Stimulated activated CD8-positive, alpha-beta memory T cell treated with anti-CD3 and anti-CD28 coated beads, Interleukin-7, amount 100 ng/mL, for 1 hour (primary cell): ENCODE data around the gene RASD1.

Experiments used
- DNase-seq, 2 donors: peaks; one replicate each; pipeline ENCODE4 v3.0.0-alpha.2; 2020; ENCODE audit warnings: low read depth in 2 of 2

RASD1 gene, protein sequence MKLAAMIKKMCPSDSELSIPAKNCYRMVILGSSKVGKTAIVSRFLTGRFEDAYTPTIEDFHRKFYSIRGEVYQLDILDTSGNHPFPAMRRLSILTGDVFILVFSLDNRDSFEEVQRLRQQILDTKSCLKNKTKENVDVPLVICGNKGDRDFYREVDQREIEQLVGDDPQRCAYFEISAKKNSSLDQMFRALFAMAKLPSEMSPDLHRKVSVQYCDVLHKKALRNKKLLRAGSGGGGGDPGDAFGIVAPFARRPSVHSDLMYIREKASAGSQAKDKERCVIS

DNA sequence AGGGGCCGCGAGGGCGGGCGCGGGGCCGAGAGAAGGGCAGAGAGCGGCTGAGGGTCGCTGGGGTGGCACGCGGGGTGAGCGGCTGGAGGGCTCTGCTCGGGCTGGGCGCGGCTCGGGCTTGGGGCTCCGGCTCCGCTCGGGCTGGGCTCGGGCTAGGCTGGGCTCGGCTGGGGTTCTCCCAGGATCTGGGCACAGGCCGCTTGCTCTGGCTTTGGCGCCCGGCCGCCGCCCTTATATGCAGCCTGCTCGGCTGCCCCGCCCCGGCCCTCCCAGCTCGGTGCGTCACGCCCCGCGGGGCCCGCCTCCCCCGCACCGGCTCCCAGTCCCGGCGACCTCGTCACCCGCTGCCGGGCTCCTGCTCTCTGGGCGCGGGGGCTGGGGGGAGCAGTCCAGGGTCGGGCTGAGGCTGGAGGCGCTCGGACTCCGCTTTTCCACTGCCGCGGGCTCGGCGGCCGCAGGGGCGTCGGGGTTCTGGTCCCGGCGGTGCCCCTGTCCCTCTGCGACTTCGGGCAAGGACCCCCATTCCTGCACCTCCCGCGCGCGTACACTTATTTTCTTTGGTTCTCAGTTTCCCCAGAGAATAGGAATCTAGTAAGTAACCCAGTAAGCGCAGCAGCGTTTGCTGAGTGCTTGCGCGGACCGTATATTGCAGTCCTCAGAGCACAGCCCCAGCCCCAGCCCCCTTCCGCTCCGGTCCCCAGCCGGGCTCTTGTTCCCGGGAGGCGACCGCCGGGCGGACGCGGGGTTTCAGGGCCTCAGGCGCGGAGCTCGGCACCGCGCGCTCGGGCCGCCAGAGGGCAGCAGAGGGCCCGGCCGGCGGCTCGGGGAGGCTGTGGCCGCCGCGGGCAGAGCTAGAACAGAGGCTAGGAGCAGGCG lies at the start of gene RASD1:
RASD1 (minus strand) TSS at position 207 of the 876 bp plus-strand sequence. CDS start 214 bp downstream, outside the sequence.
- peak; percentile 52 to 61 for DNase-seq

DNA sequence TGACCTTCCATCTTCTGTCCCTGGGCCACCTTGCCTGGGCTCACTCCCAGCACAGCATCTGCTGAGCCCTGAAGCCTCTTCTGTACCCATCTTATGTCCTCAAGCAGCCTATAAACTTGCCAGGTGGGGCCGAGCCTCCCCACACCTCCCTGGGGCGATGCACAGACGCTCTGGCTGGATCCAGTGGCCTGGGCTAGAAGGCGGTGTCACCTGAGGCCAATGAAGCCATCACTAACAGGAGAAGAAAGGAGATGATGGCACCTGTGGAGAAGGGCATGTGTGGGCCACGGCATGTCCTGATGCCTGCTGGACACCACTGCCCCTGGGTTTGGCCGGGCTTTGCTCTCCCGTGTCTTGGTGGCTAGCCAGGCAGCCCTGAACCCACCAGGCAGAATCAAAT lies 49.8 kb upstream of the RASD1 start:
- DNase-seq, result no peak

DNA sequence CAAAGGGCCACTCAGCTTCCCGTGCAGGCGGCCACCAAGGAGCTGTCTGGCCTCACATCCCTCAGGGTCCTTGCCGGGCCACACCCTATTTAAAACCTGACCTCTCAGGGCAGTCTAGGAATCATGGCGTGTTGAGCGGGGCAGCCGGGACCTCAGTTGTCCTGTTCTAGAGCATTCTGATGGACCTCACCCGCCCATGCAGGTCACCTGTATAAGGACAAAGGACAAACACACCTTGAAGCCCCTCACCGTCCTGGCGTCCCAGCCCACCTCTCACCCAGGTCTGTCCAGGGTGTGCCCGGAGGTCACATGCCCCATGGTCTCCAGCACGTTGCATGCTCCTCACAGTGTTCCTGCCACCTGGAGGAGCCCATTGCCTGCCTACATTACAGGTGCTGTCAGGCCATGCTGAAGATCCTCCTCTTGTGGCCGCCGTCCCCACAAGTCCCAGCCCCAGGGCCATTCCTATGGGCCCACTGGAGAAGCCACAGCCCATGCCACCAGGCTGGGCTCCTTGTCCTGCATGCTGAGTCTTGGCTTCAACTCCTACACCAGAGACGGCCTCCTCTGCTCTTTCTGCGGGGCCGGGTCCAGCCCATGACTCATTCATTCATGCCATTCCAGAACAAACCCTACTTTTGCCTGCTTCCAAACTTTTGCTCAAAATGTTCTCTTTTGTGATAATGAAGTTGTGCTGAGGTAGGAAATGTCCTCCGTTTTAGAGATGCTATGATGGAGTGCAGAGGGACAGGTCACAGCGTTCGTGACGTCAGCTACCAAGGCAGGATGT lies 49.0 kb upstream of the RASD1 start:
- DNase-seq, result no peak

DNA sequence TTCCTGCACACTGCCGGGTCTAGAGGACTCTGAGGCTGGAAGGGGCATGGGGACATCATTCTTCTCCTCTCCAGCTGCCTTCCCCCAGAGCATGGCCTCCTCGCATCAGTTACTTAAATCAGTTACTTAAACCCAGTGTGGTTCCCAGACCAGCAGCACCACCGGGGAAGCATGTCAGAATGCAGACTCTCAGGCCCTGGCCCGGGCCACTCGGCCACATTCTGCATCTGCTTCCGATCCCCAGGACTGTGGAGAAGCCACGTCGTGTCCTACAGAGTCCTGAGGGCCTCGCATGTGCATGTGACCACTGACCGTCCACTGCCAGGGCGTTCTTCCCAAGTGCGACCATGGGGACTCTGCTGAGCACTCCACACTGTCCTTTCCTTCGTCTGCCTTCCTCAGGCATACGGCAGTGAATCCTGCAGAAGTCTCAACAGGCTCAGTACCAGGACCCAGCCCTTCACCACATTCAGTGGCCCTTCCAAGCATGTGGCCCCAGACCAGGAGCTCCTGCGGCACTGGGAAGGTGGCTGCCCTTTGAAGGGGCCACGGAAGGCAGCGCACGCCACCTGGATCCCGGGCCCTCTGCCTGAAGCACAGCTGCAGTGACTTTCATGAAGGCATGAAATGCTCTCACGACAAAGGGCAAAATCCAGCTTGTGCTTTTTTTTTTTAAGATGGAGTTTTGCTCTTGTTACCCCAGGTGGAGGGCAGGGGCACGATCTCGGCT lies 46.9 kb upstream of the RASD1 start:
- DNase-seq, result no peak

DNA sequence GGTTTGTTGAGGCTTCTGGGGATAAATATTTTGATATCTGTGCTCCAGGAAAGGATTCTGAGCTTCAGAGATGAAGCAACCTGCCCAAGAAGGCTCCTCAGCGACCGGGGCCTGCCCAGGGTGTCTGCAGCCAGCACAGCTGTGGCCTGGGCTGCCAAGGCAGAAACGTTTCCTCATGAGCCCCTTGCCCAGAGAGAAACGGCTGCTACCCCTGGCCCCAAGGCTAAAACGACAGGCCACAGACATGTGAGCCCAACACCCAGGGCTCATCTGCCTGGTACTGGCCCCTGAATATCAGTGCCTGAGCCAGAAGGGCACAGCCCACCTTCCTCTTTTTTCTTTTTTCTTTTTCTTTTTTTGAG lies 45.4 kb upstream of the RASD1 start:
- DNase-seq, result no peak

DNA sequence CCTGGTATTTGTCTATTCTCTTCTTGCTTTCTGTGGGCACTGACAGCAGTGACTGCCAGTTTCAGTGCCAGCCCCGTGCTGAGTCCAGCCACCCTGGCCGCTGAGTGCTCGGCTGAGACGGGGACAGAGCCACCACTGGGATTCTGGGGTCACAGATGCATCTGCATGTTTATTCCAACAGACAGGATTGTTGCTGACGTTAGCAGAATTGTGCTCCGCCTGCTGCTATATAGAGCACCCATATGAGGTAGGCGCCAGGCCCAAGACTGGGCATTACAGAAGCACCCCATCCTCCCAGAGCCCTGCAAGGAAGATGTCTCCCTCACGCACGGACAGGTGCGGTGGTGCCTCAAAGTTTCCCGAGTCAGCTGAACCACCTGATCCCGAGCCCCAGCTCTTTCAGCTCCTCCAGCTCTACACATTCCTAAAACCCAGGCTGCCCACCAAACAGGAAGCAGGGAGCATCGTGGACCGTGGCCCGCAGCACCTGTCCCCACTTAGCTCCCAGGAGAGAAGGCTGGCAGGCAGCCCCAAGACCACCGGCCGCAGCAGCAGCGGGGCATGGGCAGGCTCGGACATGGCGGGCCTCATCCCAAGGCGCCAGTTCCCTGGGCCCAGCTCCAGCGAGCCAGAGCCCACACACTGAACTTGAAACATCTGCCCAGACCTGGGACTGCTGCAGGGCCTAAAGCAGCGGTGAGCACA lies 44.9 kb upstream of the RASD1 start:
- DNase-seq, result no peak

DNA sequence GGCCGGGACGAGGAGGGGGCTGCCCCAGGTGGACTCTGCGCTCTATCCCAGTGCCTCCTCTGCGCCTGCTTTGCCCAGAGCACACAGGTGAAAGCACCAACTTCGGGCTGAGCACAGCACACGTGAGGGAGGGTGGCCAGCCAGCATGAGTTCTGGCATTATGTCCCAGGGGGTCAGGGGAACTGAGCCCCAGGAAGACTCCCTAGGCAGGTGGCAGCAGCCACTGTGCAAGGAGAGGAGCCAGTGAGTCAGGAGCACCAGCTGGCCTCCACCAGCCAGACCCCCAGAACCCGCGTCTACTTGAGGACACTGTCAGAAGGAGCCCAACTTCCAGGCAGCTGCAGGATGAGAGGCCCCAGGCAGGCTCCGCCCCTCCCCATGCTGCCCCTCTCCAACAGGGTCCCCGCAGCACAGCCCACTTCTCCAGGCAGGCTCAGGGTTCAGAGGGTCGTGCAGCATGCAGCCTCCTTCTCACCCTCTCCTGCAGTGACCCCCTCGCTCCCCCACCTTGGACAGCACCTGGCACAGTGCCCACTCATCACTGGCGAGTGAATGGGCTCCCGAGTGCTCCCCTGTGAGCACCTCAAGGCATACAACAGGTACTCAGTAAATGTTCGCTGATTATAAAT lies 44.2 kb upstream of the RASD1 start:
- no peak for DNase-seq

DNA sequence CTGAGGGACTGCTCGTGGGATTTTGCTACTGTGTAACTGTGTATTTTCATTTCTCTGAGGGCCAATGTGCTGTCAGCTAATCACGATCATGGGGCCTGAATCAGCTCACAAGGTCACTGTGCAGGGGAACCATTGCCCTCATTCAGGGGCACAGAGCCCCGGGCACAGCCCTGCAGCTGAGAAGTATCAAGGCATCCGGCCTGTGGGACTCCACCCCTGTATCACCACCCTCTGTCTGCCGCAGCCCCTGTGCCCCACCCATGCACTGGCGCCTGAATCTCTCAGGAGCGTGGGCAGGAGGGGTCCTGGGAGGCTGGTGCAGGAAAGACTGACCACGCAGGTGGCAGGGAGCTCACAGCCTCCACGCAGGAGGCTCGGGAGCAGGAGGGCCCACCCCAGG lies 43.4 kb upstream of the RASD1 start:
- DNase-seq, result no peak

DNA sequence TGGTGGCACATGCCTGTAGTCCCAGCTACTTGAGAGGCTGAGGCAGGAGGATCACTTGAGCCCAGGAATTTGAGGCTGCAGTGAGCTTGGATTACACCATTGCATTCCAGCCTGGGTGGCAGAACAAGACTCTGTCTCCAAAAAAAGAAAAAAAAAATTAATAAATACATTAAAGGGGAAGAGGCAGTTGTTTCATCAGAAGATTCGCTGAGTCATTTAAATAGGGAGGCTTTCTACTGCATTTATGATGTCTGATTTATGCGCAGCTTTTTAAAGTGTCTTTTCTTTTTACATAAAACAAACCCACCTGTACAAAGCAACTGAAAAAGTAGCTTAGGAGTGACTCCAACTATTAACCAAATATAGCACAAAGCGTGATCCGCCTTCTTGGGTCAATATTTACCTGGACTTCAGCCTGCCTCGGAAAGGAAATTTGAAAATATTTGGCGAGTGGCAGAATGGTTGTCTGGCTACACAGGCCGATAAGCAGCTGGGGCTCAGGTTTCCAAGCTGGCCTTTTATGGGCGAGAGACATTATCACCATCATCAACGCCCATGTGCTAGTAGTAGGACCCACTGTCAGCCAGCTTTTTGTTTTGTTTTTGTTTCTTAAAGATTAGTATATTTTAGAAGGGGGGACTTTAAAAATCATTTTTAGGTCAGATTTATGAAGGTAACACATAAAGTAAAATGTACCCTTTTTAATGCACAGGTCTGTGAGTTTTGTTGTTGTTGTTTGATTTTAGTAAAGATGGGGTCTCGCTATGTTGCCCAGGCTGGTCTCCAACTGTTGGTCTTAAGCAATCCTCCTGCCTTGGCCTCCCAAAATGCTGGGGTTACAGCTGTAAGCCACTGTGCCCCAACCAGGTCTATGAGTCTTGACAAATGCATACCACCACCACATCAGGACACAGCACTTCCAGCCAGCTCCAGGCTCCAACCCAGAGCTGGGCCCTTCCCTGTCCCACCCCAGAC lies 42.5 kb upstream of the RASD1 start:
- no peak for DNase-seq

DNA sequence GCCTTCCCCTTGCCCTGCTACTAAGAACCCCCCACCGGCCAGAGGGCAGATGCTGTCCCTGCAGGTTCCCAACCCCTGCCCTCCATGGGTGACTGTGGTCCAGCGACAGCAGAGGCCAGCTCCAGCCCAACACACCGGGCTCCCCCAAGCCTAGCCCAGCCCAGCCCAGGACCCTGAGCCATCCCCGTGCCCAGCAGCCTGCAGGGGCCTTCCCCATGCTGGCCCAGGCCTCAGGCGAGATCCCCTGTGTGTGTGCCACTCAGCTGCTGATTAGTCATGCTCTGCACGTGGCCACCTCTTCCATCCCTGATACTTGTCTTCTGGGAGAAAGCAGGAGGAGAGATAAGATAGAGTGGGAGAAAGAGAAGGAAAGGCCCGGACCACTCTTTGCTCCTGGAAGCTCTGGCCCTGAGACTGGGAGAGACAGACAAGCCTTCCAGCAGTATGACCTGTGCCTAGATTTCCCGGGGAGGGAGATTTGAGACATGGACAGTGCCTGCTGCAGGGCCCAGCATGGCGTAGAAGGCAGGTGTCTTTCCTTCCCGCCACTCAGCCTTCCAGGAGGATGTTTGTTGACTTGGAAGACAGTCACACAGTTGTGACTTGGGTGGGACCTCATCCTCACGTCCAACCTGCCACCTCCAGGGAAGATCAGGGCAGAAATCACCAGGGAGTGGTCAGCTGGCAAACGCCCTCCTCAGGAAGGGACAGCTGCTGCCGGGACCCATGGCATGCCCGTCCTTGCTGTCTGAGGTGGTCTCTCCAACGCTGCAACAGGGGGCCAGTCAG lies 41.3 kb upstream of the RASD1 start:
- DNase-seq, result no peak

DNA sequence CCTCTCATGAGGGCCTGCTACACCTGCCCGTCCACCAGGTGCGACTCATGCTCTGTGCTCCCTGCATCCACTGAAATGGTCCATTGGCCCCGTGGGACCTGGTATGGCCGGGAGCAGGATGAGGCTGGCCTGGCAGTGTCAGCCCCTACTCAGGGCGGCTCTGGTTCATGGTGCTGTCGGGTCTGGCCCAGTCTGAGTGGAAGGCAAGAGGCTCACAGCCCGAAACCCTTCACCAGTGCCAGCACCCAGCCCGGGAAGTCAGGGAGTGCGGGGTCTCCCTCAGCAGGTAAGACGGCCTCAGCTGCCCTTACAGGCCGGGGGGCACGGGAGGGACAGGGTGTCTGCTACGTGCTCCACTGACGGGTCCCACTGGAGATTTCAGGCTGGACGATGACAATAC lies 40.5 kb upstream of the RASD1 start:
- DNase-seq, result no peak

DNA sequence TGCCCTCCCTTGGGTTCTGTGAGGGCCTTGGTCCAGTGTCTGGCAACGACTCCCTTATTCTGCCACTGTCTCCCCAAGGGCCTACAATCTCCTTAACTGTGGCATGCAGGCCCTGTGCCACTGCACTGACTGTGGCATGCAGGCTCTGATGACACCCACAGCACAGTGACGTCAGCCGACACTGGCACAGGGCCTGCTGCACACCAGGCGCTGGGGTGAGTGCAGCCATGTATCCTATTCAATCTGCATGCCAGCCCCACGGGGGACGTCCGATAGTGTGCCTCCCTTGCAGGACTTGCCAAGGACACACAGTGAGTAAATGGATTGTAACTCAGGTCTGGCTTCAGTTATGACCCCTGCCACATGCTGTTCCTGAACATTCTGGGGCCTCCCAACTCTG lies 39.8 kb upstream of the RASD1 start:
- no peak for DNase-seq

DNA sequence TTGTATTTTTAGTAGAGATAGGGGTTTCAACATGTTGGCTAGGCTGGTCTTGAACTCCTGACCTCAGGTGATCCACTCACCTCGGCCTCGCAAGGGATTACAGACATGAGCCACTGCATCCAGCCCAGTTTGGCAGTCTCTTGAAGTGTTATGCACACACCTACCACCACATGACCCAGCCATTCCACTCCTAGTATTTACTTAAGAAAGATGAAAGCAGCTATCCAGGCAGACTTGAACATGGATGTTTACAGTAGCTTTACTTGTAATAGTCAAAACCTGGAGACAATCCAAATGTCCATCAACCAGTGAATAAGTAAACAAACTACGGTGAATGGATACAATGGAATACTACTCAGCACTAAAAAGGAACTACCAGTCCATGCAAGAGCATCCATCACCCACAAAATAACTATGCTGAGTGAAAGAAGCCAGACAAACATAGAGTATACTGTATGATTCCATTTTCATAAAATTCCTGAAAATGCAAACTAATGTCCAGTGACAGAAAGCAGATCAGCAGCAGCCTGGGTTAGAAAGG lies 37.8 kb upstream of the RASD1 start:
- DNase-seq, result no peak

DNA sequence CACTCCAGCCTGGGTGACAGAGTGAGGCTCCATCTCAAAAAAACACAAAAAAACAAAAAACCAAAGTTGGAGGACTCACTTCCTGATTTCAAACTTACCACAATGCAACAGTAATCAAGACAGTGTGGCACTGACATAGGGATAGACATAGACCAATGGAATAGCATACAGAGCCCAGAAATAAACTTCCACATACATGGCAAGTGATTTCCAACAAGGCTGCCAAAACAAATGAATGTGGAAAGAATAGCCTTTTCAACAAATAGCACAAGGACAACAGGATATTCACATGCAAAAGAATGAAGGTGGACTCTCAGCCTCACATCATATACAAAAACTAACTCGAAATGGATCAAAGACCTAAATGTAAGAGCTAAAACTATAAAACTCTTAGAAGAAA lies 36.8 kb upstream of the RASD1 start:
- no peak for DNase-seq

DNA sequence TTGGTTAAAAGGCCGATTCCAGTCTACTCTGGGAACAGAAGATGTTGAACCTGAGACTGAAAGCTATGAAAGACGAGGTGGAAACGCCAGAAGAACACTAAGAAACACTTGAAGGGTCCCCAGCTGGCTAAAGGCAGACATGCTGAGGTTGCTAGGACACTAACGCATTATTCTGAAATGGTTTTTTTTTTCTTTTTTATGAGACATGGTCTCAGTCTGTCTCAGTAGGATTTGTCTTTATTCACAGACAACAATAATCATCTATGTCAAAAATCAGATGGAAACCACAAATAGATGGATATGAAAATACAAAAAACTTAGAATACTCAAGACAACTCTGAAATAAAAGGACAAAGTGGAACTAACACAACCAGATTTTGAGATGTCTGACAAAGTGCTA lies 35.0 kb upstream of the RASD1 start:
- no peak for DNase-seq

DNA sequence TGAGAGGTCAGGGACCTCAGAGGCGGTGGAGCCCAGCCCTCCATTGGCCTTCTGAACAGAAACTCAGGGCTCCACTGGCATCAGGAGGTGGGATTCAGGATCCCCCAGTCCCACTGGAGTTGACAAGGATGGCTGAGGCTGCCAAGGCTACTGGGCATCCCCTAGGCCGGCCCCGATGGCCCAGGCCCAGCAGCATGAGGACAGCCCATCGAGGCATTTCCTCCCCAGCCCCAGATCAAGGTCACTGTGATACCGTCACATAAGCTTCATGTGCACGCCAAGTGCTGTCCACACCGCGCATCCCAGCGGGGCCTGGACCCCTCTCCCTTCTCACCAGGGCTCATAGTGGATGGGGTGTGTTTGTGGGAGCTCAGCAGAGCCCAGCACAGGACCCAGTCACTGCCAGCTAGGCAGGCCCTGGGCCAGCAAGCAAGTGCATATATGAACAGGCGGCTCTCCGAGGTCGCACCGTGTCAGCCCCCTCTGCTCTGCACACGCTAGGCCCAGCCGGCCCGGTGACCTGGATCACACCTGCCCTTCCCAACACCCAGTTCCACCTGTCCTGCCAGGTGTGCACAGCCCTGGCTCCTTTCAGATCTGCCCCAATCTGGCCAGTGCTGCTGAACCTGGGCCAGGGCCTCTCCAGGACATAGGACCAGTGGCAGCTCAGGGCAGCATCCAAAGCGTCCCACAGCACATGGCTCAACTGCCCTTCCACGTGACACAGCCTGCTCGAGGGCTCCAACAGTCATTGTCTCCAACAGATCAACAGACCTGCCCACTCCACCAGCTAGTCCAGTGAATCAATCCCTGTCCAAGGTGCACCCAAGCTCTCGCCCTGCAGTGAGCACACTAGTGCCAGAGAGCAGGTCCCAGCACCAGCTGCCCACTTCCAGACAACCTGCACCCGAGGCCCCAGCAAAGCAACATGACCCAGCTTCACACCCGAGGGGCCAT lies 32.8 kb upstream of the RASD1 start:
- DNase-seq, result no peak

DNA sequence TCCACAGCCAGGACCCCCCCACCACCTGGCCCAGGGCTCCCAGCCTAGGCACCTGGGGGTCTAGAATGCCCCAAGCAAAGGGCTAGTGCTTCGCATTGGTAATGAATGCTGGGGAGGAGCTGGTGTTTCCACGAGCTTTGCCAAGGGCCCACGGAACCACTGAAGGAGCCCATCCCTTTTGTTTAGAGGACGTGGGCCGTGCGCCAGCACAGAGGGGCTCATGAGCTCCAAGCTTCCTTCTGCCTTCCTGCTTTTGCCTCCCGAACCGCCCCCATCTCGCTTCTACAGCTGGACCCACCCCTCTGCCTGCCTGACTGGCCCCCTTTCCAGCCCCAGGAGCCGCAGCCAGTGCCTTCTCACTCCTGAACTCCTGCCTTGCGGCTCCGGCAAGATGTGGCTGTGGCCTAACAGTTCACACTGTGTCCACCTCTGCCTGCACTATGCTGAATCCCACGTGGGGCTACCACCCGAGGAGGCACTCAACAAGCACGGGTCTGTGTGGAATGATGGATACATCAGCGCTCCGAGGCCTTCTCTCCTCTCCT lies 31.8 kb upstream of the RASD1 start:
- no peak for DNase-seq
